Smooth muscle cell (in vitro differentiated cells): Measurements from ENCODE around the gene RIT1. TPM values are rescaled to one million over a fixed set of nuclear protein-coding genes. Genes with fewer than 3 reads are reported as not detected.

Experiments used
- DNase-seq: peaks from one replicate; lab custom pipeline; 2025; ENCODE audit not compliant: unreplicated experiment; lab: John Stamatoyannopoulos, UW
- H2AFZ ChIP-seq: fragments of 200-600 bp; sonication (generic); 2 replicates; pipeline ENCODE4 v1.6.0; 2016; ENCODE audit warnings: antibody characterized with exemption, low read depth, mild to moderate bottlenecking
- H3F3A ChIP-seq: fragments of 200-600 bp; sonication (generic); 2 replicates; pipeline ENCODE4 v1.6.0; 2017; ENCODE audit warnings: antibody characterized with exemption, low read depth
- H3K27ac ChIP-seq: fragments of 200-600 bp; sonication (generic); 2 replicates; pipeline ENCODE4 v1.5.1; 2016; ENCODE audit warnings: low read depth, mild to moderate bottlenecking
- H3K27me3 ChIP-seq: fragments of 200-600 bp; sonication (generic); 2 replicates; pipeline ENCODE4 v1.6.1; 2016; ENCODE audit warnings: low read depth, mild to moderate bottlenecking
- H3K36me3 ChIP-seq: fragments of 200-600 bp; sonication (generic); 2 replicates; pipeline ENCODE4 v1.5.1; 2016; ENCODE audit warnings: low read depth
- H3K4me1 ChIP-seq: fragments of 200-600 bp; sonication (generic); 2 replicates; pipeline ENCODE4 v1.5.1; 2016; ENCODE audit warnings: low read depth
- H3K4me2 ChIP-seq: fragments of 200-600 bp; sonication (generic); 2 replicates; pipeline ENCODE4 v1.6.0; 2016; ENCODE audit warnings: mild to moderate bottlenecking
- H3K4me3 ChIP-seq: fragments of 200-600 bp; sonication (generic); 2 replicates; pipeline ENCODE4 v1.5.1; 2016; ENCODE audit warnings: mild to moderate bottlenecking
- H3K79me2 ChIP-seq: fragments of 200-600 bp; sonication (generic); 2 replicates; pipeline ENCODE4 v1.6.0; 2016; ENCODE audit warnings: low read depth, mild to moderate bottlenecking
- H3K9ac ChIP-seq: fragments of 200-600 bp; sonication (generic); 2 replicates; pipeline ENCODE4 v1.6.0; 2016; ENCODE audit warnings: low read depth
- H3K9me3 ChIP-seq: fragments of 200-600 bp; sonication (generic); replicated peaks from 2 replicates; pipeline ENCODE4 v1.5.1; 2016; ENCODE audit warnings: low read depth
- H4K20me1 ChIP-seq: fragments of 200-600 bp; sonication (generic); 2 replicates; pipeline ENCODE4 v1.6.0; 2016; ENCODE audit warnings: low read depth
- CTCF ChIP-seq: fragments of 200-600 bp; sonication (generic); IDR thresholded peaks from 2 replicates; pipeline ENCODE4 v1.5.1; 2017; ENCODE audit warnings: borderline replicate concordance, mild to moderate bottlenecking, antibody characterized with exemption; ENCODE audit not compliant: insufficient read depth, poor library complexity, severe bottlenecking
- WGBS: methylation state at CpG from one replicate; pipeline ENCODE4 v1.1.7; 2016; ENCODE audit warnings: low lambda C conversion rate; 5-methylcytosine and 5-hydroxymethylcytosine counted together
- polyA plus RNA-seq: library from polyadenylated mRNA; unstranded; fragments of >200 nt; fragmentation: Nextera tagmentation; extraction: Ambion mirVana; gene quantifications from 2 replicates; pipeline ENCODE4 v1.2.1, GENCODE V29; 2016
- total RNA-seq: library from RNA; depleted of rRNA; stranded (reverse); fragments of >200 nt; gene quantifications from 2 replicates; pipeline ENCODE4 v1.2.3, GENCODE V29; 2014

RIT1 gene
- total and polyA plus RNA-seq, 2 experiments from 2014 or later = 63.6 to 65.3 TPM

DNA sequence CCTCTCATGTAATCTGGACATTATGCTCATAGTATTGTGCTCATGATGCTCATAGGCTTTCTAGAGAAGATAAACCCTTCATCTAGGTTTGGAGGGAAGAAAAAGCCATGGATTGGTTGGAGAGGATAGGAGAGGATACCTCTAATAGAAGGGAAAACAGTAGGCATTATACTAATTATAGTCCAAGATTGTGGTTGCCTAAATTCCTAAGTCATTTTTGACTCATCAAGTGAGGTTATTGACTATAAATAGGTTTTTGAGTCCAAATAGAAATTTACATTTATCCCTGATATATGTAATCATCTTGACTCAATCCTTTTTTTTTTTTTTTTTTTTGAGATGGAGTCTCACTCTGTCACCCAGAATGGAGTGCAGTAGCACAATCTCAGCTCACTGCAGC is 46.8 kb downstream of the RIT1 start:
- peaks cover 5% of the 10 kb centered on the region for H3F3A ChIP-seq
- no peaks in the 10 kb centered on the region for H3K9me3 ChIP-seq
- H3K27me3 ChIP-seq = peaks cover 9% of the 10 kb centered on the region
- no peak overlapping the region for H2AFZ ChIP-seq
- no peak overlapping the region for H3K27ac ChIP-seq
- no peaks in the 10 kb centered on the region for H4K20me1 ChIP-seq
- H3K36me3 ChIP-seq = no peaks in the 10 kb centered on the region
- no peak overlapping the region for H3K4me3 ChIP-seq
- H3K9ac ChIP-seq = no peak overlapping the region
- no peak for DNase-seq
- no peaks in the 10 kb centered on the region for H3K4me1 ChIP-seq
- no peak for TF ChIP-seq CTCF
- no peak overlapping the region for H3K4me2 ChIP-seq
- no peaks in the 10 kb centered on the region for H3K79me2 ChIP-seq

DNA sequence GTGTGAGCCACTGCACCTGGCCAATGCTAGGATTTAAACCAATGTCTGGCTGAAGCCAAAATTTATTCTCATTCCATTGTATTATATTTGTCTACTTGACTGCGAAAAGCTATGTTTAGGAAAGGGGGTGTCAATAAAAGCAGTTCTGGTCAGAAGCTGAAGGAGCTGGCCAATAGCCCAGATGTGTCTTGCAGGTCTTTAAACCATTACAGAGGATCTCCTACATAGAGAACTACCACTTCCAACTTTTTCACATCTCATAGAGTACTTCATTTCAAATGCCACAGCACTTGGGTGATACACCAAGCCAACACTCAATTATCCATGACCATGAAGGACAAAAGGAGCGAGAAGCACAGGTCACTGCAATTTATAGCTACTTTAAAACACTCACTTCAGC is 49.3 kb downstream of the RIT1 start:
- TF ChIP-seq CTCF = no peak
- Histone ChIP-seq H3K79me2 (peaks cover 1% of the 10 kb centered on the region), H4K20me1 (no peaks in the 10 kb centered on the region), H3K4me1 (no peaks in the 10 kb centered on the region), H3K9ac (no peak overlapping the region), H3F3A (peaks cover 5% of the 10 kb centered on the region), H3K4me2 (no peak overlapping the region), H3K27me3 (peaks cover 9% of the 10 kb centered on the region), H3K36me3 (no peaks in the 10 kb centered on the region), H3K27ac (no peak overlapping the region), H3K4me3 (no peak overlapping the region), H2AFZ (no peak overlapping the region), H3K9me3 (no peaks in the 10 kb centered on the region)
- DNase-seq = no peak
- WGBS = 91% methylated on average over 2 of the region's 2 CpGs

DNA sequence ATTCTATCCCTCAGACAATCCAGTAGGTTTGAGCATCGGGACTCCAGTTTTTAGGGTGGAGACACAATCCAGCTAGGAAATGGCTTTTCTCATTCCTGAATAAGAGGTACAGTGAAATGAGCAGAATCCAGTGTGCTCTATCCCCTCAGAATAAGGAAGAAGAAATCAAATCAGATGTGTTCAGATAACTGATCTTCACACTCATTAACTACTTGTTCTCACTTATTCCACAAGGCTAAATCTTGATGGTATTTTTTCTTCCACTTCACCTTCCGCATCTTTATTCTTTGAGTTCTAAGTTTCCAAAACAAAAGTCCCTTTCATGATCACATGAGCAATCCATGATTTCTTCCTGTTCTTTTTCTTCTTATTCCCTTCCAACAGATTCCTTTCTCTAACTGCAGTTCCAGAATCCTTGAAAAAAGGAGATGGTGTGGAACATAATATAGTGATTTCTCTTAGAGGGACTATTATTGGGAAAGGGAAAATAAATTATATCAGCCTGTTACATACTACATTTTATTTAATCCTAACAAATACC is 50.1 kb downstream of the RIT1 start:
- DNase-seq = no peak
- H3K79me2 ChIP-seq = peaks cover 10% of the 10 kb centered on the region
- peak overlapping the region; percentile 12 for H3K4me2 ChIP-seq
- H3K4me1 ChIP-seq = peaks cover 5% of the 10 kb centered on the region
- no peak overlapping the region for H3K4me3 ChIP-seq
- no peaks in the 10 kb centered on the region for H3K9me3 ChIP-seq
- H3K27me3 ChIP-seq = peaks cover 9% of the 10 kb centered on the region
- WGBS = 91% methylated on average over 2 of the region's 2 CpGs
- peak overlapping the region; percentile 86 for H2AFZ ChIP-seq
- H3K36me3 ChIP-seq = no peaks in the 10 kb centered on the region
- peaks cover 5% of the 10 kb centered on the region for H3F3A ChIP-seq
- H3K9ac ChIP-seq = peak overlapping the region; percentile 61
- H3K27ac ChIP-seq = peak overlapping the region; percentile 76
- TF ChIP-seq CTCF = no peak
- no peaks in the 10 kb centered on the region for H4K20me1 ChIP-seq
